ENCODE results near the gene C19orf47. TPM values are rescaled to one million over a fixed set of nuclear protein-coding genes. Genes with fewer than 3 reads are reported as not detected.
"Not testable (repeated sequence)": the region's sequence is repeated elsewhere in the genome, so short reads cannot be mapped to it uniquely, and the experiment has no call there.

C19orf47 gene
- total RNA-seq, 1 donor from 2014 or later, result 15.7 TPM

DNA sequence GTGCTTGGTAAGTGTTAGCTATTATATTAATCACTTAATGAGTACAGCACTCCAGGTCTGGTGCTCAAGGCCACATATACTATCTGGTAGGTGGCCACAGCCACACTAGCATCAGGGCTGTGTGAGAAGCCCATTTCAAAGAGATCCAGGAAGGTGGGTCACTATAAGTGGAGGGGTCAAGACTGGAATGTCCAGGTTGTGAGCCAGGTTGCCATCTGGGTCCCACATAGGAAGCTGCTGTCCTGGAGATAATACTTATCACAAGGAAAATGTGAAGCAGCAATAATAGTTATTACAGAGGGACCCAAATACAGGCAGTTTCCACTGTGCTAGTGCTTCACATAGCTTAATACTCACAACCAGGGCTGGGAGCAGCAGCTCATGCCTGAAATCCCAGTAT is 13.1 kb downstream of the C19orf47 start:
- intact Hi-C loops (cut with DNase I), result no loop called here
- H3K4me1 ChIP-seq, result no peaks in the 10 kb centered on the region
- TF ChIP-seq, protein P1, sequence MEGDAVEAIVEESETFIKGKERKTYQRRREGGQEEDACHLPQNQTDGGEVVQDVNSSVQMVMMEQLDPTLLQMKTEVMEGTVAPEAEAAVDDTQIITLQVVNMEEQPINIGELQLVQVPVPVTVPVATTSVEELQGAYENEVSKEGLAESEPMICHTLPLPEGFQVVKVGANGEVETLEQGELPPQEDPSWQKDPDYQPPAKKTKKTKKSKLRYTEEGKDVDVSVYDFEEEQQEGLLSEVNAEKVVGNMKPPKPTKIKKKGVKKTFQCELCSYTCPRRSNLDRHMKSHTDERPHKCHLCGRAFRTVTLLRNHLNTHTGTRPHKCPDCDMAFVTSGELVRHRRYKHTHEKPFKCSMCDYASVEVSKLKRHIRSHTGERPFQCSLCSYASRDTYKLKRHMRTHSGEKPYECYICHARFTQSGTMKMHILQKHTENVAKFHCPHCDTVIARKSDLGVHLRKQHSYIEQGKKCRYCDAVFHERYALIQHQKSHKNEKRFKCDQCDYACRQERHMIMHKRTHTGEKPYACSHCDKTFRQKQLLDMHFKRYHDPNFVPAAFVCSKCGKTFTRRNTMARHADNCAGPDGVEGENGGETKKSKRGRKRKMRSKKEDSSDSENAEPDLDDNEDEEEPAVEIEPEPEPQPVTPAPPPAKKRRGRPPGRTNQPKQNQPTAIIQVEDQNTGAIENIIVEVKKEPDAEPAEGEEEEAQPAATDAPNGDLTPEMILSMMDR (IDR thresholded peaks at IDR 0.05), result no peak
- peaks cover 77% of the 10 kb centered on the region for H3K36me3 ChIP-seq
- DNase-seq (no peak), ATAC-seq (no peak)
- H3K27ac ChIP-seq, result no peak overlapping the region
- no peak overlapping the region for H3K4me3 ChIP-seq
- no peaks in the 10 kb centered on the region for H3K27me3 ChIP-seq (ENCODE audit: low read depth)
- H3K9me3 ChIP-seq, result no peaks in the 10 kb centered on the region

DNA sequence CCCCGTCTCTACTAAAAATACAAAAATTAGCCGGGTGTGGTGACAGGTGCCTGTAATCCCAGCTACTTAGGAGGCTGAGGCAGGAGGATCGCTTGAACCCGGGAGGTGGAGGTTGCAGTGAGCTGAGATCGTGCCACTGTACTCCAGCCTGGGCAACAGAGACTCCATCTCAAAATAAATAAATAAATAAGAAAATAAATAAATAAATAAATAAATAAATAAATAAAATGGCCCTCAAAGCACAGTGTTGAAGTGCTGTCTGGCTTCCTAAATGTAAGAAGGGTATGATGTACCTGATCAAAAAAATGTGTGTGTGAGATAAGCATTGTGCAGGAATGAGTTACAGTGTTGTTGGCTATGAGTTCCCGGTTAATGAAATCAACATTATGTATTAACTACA is 15.1 kb downstream of the C19orf47 start:
- peaks cover 74% of the 10 kb centered on the region for H3K36me3 ChIP-seq
- H3K27ac ChIP-seq, result not testable (repeated sequence)

DNA sequence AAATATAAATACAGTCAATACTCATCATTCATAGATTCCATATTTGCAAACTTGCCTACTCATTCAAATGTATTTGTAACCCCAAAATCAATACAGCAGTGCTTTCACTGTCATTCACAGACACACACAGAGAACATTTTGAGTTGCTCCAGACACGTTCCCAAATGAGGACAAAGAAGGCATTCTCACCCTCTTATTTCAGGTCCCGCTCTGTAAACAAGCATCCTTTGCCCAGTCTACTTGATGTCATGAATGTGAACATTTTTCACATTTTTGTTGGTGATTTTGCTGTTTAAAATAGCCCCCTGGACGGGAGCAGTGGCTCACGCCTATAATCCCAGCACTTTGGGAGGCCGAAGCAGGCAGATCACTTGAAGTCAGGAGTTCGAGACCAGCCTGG is 15.5 kb downstream of the C19orf47 start:
- no peaks in the 10 kb centered on the region for H3K27me3 ChIP-seq (ENCODE audit: low read depth)
- no peaks in the 10 kb centered on the region for H3K9me3 ChIP-seq
- DNase-seq (no peak), ATAC-seq (no peak)
- H3K4me3 ChIP-seq, result no peak overlapping the region
- intact Hi-C loops (cut with DNase I), result no loop called here
- no peak overlapping the region for H3K27ac ChIP-seq
- TF ChIP-seq, protein P1 (IDR thresholded peaks at IDR 0.05), result no peak
- H3K36me3 ChIP-seq, result peaks cover 75% of the 10 kb centered on the region
- no peaks in the 10 kb centered on the region for H3K4me1 ChIP-seq

More for the DNA sequence above, 15.1 kb downstream of the C19orf47 start:
- ATAC-seq; H3K9me3 ChIP-seq; intact Hi-C loops (cut with DNase I); H3K27me3 ChIP-seq (ENCODE audit: low read depth); H3K4me3 ChIP-seq; H3K4me1 ChIP-seq; DNase-seq: not testable (repeated sequence)

DNA sequence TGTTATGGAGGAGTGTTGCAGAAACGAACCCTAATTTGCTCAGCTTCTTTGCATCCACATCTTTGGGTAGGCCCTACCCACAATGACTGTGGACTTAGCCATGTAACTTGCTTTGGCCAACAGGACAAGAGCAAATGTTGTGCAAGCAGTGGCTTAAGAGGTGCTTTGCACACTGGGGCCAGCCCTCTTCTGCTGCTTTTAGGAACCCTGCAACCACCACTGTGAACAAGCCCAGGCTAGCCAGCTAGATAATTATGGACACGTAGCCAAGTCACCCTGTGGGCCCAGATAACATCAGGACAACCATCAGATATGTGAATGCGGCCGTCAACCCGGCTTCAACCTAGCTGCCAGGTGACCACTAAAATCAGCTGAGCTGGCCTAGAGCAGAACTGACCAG is 17.1 kb downstream of the C19orf47 start:
- Histone ChIP-seq H3K4me3 (no peak overlapping the region), H3K36me3 (peaks cover 85% of the 10 kb centered on the region), H3K27me3 (ENCODE audit: low read depth) (no peaks in the 10 kb centered on the region), H3K27ac (no peak overlapping the region), H3K4me1 (no peaks in the 10 kb centered on the region), H3K9me3 (no peaks in the 10 kb centered on the region)
- intact Hi-C loops (cut with DNase I), result no loop called here
- ATAC-seq, result peak; percentile 83 to 88
- peak; percentile 59 for DNase-seq
- TF ChIP-seq, protein P1 (IDR thresholded peaks at IDR 0.05), result no peak

DNA sequence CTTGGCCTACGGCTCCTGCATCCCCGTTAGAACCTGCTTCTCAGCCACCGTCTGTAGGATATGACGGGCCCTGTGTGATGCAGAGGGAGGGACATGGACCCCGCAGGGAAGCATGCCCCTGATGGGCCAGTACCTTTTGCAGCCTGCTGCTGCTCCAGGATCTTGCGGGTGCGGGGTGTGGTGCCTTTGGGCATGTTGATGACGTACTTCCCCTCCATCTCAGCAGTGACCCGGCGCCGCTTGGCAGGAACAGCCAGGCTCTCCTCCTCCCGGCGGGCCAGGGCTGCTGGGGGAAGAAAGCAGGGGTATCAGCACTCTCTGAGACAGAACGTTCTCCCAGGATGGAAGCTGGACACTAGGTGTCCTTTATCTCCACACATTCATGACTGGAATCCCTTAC is 22.0 kb downstream of the C19orf47 start:
- intact Hi-C loops (cut with DNase I), result no loop called here
- Histone ChIP-seq H3K36me3 (peaks cover 87% of the 10 kb centered on the region), H3K27me3 (ENCODE audit: low read depth) (no peaks in the 10 kb centered on the region), H3K9me3 (no peaks in the 10 kb centered on the region), H3K4me1 (no peaks in the 10 kb centered on the region), H3K27ac (no peak overlapping the region), H3K4me3 (no peak overlapping the region)
- no peak for ATAC-seq
- no peak for DNase-seq
- TF ChIP-seq, protein P1 (IDR thresholded peaks at IDR 0.05), result no peak

DNA sequence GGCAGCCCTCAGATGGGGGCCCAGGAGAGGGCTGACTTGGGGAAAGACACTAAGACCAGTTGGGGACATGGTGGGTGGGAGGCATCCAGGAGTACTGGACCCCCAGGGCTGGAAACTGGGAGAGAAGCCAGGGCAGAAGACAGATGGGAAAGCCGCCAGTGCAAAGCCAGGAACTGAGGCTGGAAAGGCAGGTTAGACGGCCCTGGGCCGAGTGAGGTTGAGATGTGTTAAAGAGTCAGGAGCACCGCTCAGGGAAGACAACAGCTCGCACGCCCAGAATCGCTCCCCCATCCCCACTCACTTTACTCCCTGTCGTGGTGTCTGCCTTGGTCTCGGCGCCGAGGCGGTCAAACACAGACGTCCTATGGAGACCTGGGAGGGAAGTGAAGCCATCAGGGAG is 24.5 kb downstream of the C19orf47 start:
- Histone ChIP-seq H3K9me3 (no peaks in the 10 kb centered on the region), H3K27me3 (ENCODE audit: low read depth) (no peaks in the 10 kb centered on the region), H3K27ac (no peak overlapping the region), H3K4me3 (no peak overlapping the region), H3K36me3 (peaks cover 90% of the 10 kb centered on the region), H3K4me1 (no peaks in the 10 kb centered on the region)
- no peak for DNase-seq
- intact Hi-C loops (cut with DNase I), result no loop called here
- TF ChIP-seq, protein P1 (IDR thresholded peaks at IDR 0.05), result no peak
- no peak for ATAC-seq
